Frontal cortex (tissue), 4 donors: ENCODE data around the gene EXOC4. TPM values are rescaled to one million over a fixed set of nuclear protein-coding genes. Genes with fewer than 3 reads are reported as not detected.

Experiments
- DNase-seq, 2 donors: peaks; one replicate each; pipeline ENCODE4 v3.0.0; 2012; ENCODE audit warnings: low spot score in 2 of 2
- FAIRE-seq: peaks from 2 replicates; lab custom pipeline; 2012; peaks lifted over from hg19 to GRCh38; lab: Jason Lieb, UNC
- total RNA-seq: library from RNA; depleted of rRNA; stranded (reverse); fragments of >200 nt; gene quantifications from one replicate; pipeline ENCODE4 v1.2.3, GENCODE V29; 2014
- donor health status: control.
- donor health status: control.
- donor health status: control.

EXOC4 gene
- total RNA-seq, 1 donor from 2014 or later, result 286 TPM

DNA sequence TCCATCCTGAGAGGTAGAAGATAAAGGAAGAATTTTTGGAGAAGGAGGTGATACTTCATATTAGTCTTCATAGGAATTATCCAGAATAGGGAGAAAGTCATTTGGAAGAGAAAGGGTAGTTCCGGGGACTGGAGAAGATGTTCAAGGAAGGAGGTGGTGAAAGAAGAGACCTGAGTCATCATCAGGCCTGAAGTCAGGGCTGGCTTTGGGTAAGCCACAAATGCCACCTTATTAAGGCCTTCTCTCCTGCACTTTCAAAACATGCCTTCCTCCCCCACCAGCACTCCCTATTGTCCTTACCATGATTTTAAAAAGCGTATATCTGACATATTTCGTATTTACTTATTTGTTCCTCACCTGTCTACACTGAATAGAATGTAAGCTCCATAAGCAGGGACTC lies 762.1 kb downstream of the EXOC4 start:
- FAIRE-seq (no peak), DNase-seq (no peak)

DNA sequence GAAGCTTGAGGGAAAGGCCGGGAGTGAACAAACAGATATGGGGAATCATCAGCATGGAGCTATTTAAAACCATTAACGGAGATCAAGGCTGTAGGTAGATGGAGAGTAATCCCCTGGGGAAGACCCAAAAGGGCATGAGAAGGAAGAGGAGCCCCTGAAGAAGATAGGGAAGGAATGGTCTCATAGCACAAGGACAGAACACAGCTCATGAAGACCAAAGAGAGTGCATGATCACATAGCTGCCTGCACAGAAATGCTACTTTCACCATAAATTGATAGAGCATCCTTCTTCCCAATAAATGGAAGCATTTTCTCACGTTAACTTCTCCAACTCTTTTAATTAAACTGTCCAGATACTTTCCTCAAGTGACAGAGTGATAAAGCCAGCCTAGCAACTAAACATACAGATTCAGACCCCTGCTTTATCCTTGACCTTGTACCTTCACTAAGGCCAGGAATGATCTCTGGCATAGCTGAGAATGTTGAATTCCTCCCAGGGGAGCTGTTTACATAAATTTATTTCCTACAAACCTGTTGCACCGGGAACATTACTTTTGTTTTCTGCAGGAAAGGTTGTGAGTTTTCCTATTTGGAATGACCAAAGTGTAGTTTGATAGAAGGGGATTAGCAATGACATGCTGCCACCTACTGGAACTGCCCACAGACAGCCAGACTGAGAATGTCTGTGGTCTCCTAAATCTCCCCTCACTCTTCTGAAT lies 763.5 kb downstream of the EXOC4 start:
- peak; percentile 1 to 41 for DNase-seq
- no peak for FAIRE-seq

- FAIRE-seq (no peak), DNase-seq (no peak)
Observed at GRCh38 chr7:134016942-134017303, 764.0 kb downstream of the EXOC4 start.

- FAIRE-seq (peak; percentile 43), DNase-seq (peak in 1 of 2 donors; percentile 8)
Observed at GRCh38 chr7:134018306-134018705, 765.4 kb downstream of the EXOC4 start.

DNA sequence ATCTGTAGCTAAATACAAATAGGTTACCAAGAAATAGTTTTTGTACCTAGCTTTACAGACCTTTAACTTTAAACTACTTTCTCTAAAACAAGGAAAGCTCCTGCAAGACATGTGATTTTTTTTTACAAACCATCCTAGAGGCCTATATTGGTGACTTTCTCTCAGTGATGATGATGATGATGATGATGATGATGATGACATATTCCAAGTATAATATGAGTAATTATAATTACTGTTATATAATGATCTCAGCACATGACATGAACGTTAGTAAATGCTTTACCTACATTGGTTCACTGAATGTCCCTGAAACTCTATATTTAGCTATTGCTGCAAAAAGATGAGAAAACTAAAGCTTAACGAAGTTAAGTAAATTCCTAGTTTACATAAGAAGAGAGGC lies 766.4 kb downstream of the EXOC4 start:
- FAIRE-seq, result no peak
- DNase-seq, result no peak

- DNase-seq, result no peak
Observed at GRCh38 chr7:134021836-134022235, 769.0 kb downstream of the EXOC4 start.

GRCh38 chr7:134022286-134022911 lies 769.5 kb downstream of the EXOC4 start:
- no peak for DNase-seq
- no peak for FAIRE-seq

More at GRCh38 chr7:134021836-134022235, 769.0 kb downstream of the EXOC4 start:
- FAIRE-seq, result no peak

DNA sequence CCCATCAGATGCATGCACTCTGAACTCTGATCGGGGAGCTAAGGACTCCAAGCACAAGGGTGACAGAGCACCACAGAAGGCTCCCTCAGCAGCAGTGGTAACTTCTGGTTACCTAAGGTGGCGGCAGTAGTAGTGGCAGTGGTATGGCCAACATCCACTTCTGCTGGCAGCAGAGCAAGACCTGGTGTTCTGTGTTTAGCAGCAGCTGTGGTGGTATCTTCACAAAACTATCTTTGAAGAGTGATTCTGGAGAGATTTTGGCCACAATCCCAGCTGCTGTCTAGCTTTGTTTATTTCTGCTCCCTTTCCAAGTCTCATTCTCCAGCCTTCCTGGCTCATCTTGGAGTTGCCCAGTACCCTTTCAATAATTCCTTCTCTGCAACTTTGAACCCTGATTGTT lies 771.9 kb downstream of the EXOC4 start:
- DNase-seq (no peak), FAIRE-seq (no peak)

GRCh38 chr7:134028853-134029252 lies 776.0 kb downstream of the EXOC4 start:
- no peak for DNase-seq
- FAIRE-seq, result no peak

- no peak for FAIRE-seq
- DNase-seq, result no peak
Observed at GRCh38 chr7:134029743-134030142, 776.9 kb downstream of the EXOC4 start.

DNA sequence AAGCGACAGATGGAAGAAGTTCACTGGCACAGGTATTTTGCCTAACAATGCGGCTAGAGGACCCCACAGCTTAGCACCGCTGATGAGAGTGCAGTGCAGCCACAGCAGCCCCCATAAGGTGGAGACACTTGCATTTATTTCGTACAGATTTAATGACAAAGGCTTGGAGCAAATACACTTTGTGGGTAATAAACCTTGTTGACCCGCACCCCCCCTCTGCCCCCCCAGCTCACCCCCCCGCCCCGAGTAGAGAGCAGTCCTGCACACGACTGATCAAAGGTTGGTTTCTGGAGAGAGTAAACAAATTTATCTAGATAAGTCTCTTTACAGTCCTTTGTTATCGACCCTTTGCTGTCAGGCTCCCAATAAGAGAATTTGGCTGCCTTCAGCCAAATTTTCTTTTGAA lies 777.6 kb downstream of the EXOC4 start:
- DNase-seq, result no peak
- no peak for FAIRE-seq

DNA sequence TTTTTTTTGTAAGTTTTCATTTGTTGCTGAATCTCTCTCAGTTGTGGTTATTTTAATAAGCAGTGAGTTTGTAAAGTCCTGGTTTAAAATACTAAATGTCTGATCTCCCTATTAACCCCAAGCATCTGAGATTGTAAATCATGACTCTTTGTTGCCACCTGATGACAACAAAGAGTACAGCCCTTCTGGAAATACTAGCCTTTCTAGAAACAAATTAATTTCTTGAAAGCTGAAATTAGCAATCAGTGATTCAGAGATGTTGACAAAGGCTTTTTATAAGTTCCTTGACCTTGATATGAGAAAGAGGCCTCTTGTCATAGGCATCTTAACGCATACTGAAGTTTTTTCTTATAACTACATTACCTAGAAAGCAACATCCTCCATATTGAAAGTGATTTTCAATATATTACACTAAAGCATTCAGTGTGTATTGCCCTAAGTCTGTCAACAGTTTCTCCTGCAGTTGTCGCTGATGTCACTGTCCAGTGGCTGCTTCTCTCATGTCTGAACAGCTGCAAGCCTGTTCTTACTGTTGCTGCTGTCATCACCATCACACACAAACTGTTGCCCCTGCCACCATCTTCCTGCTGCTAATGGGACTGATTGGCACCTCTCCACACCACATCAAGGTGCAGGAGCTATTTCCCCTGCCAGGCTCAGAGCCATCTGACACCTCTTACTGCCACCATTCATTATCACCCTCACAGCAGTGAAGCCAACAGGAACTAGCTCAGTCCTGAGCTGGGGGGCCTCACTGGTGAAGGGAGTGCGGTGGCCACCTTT lies 779.1 kb downstream of the EXOC4 start:
- no peak for FAIRE-seq
- no peak for DNase-seq

DNA sequence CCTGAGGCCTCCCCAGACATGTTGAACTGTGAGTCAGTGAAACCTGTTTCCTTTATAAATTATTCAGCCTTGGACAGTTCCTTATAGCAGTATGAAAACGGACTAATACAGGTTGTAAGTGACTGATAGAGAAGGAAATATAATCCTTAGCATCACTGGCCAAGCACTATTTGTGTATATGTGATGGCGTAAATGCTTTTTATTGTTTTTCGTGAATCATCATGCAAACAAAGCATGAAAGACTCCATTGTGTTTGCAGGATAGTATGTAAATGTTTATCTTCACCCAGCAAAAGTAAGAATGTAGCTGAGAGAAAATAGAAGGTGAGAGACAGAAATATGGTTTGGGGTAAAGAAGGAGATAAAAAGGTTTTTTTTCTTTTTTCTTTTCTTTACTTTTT lies 781.8 kb downstream of the EXOC4 start:
- no peak for FAIRE-seq
- DNase-seq, result no peak

GRCh38 chr7:134037991-134038390 lies 785.1 kb downstream of the EXOC4 start:
- no peak for DNase-seq
- no peak for FAIRE-seq

GRCh38 chr7:134040988-134041387 lies 788.1 kb downstream of the EXOC4 start:
- FAIRE-seq, result no peak

GRCh38 chr7:134041477-134041876 lies 788.6 kb downstream of the EXOC4 start:
- FAIRE-seq (no peak), DNase-seq (no peak)

More at GRCh38 chr7:134040988-134041387, 788.1 kb downstream of the EXOC4 start:
- no peak for DNase-seq

DNA sequence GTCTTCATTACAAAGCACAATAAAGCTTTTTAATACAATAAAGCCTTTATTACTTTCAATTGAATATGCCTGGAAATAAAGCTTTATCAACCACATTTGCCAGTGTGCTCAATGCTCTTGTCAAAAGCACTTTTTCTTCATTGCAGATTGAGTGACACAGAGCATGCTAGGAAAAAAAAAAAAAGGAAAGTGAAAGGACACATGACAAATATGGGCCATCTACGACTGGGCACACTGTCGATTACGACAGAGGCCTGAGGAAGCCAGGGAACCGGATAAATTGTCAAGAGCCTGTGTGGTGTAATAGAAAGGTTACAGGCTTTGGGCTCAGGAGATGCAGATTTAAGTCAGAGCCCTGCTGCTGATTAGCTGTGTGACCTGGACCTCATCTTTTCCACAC lies 789.4 kb downstream of the EXOC4 start:
- no peak for DNase-seq
- no peak for FAIRE-seq

DNA sequence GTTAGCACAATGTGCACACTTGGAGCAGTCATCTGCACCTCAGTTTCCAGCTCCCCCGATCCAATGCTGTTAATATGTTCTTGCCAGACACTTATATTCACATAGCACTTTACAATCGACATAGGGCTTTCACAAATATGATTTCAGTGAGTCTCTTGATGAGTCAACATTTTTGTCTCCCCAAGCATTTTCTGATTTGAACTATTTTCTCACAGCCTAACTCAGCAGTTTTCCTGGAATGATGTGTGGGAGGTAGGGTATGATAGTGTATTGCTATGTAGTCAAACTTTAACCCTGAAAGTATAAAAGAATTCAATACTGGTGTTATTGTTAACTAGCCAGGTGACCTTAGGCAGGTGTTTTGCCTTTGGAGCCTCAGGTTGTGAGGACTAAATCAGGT lies 791.8 kb downstream of the EXOC4 start:
- DNase-seq, result no peak
- no peak for FAIRE-seq

DNA sequence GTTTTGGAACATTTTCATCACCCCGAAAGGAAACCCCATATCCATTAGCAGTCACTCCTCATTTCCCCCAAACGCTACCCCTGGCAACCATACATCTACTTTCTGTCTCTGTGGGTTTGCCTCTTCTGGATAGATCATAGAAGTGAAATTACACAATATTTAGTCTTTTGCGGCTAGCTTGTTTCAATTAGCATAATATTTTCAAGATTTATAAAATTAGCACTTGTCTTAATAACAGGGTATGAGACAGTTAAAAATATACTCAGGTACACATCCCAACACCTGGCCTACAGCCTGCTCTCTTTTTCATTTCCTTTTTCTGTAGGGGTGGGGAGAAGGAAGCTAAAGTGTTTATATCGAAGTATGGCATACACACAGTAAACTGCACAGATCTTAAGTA lies 792.8 kb downstream of the EXOC4 start:
- no peak for FAIRE-seq
- DNase-seq, result no peak

- DNase-seq (no peak), FAIRE-seq (no peak)
Observed at GRCh38 chr7:134046594-134047128, 793.8 kb downstream of the EXOC4 start.

GRCh38 chr7:134047675-134048074 lies 794.8 kb downstream of the EXOC4 start:
- no peak for FAIRE-seq

More at GRCh38 chr7:134047675-134048074, 794.8 kb downstream of the EXOC4 start:
- DNase-seq, result no peak
